Ovary (tissue), 3 donors: ENCODE measurements around the gene CDKN1B.

Source experiments
- POLR2A ChIP-seq: fragments of 450-650 bp; IDR thresholded peaks from one replicate; pipeline ENCODE4 v1.6.1; 2017; ENCODE audit warnings: antibody characterized with exemption, mild to moderate bottlenecking, moderate library complexity
- TF ChIP-seq, protein P1 (sequence below), 3 donors: fragments of 450-650 bp in 2 of 3; fragments of 200-600 bp in 1 of 3; IDR thresholded peaks; one replicate each; pipeline versions ENCODE4 v1.5.1 to v1.8.0; 2016 to 2022; ENCODE audit warnings: antibody characterized with exemption in 3 of 3, mild to moderate bottlenecking in 1 of 3
- donor health status: DM: no; HTN: no; CAD: no.

DNA sequence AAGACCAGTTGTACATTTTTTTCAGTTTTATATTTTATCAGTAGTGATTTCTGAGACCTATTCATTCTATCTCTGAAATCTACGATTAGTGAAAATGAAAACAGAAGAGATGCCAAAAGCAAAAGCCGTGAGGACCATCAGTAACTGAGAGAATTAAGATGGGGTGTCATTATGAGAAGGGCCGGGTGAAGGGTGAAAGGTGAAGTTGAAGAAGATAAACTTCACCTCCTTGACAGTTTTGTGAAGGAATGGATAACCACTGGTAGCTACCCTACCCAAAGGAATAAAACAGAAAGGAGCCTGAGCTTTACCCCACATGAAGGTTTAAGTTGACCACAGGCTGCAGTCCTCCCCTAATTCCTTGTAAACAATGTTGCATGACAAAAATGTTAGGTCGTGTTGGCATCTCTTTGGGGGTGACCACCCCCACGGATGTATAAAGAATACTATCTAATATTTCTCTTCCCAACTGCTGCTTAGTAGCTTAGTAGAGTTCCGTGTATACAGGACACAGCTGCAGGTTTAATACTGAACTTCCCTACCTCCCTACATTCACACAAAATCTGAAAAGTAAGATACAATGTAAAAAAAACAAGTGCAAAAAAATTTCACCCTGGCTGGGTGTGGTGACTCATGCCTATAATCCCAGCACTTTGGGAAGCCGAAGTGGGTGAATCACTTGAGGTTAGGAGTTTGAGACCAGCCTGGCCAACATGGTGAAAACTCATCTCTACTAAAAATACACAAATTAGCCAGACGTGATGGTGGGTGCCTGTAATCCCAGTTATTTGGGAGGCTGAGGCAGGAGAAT, 45.1 kb upstream of the CDKN1B start:
- TF ChIP-seq, protein P1, sequence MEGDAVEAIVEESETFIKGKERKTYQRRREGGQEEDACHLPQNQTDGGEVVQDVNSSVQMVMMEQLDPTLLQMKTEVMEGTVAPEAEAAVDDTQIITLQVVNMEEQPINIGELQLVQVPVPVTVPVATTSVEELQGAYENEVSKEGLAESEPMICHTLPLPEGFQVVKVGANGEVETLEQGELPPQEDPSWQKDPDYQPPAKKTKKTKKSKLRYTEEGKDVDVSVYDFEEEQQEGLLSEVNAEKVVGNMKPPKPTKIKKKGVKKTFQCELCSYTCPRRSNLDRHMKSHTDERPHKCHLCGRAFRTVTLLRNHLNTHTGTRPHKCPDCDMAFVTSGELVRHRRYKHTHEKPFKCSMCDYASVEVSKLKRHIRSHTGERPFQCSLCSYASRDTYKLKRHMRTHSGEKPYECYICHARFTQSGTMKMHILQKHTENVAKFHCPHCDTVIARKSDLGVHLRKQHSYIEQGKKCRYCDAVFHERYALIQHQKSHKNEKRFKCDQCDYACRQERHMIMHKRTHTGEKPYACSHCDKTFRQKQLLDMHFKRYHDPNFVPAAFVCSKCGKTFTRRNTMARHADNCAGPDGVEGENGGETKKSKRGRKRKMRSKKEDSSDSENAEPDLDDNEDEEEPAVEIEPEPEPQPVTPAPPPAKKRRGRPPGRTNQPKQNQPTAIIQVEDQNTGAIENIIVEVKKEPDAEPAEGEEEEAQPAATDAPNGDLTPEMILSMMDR (IDR thresholded peaks at IDR 0.05) = no peak
- no peak for TF ChIP-seq POLR2A
